CD4-positive, alpha-beta T cell (primary cell): Measurements from ENCODE around the gene DSCAML1. TPM values are rescaled to one million over a fixed set of nuclear protein-coding genes. Genes with fewer than 3 reads are reported as not detected.
A peak's percentile ranks its signal among the peaks of the same experiment; 100 is the strongest.
"Not testable (repeated sequence)": the region's sequence is repeated elsewhere in the genome, so short reads cannot be mapped to it uniquely, and the experiment has no call there.

Experiments used
- ATAC-seq: fragments of 200-7000 bp; cut with Tn5 transposase; one replicate; pipeline ENCODE4 v1.10.0; 2022; ENCODE audit warnings: mild to moderate bottlenecking; ENCODE audit not compliant: poor library complexity
- CTCF ChIA-PET: fragments of 350-600 bp; sonication (Branson Sonifier 250); formaldehyde crosslinking; loops from one replicate; lab custom pipeline; 2021; ENCODE audit warnings: antibody characterized with exemption, inconsistent platforms; lab: Charles Lee
- POLR2A ChIA-PET: fragments of 350-600 bp; sonication (Branson Sonifier 250); formaldehyde crosslinking; loops from one replicate; lab custom pipeline; 2021; ENCODE audit warnings: antibody characterized with exemption, inconsistent platforms; lab: Charles Lee
- DNase-seq, 14 experiments: peaks; one replicate each; pipeline ENCODE4 v3.0.0-alpha.2; 2013 to 2020; ENCODE audit warnings: mixed read lengths in 2 of 14
- H3K27ac ChIP-seq, 2 donors: one replicate each; pipeline versions ENCODE4 v1.5.1 to v1.7.0; 2013; ENCODE audit warnings: low read length in 2 of 2, low read depth in 1 of 2, mild to moderate bottlenecking in 1 of 2
- H3K27me3 ChIP-seq, 2 experiments: 1 replicate in 1 of 2; 2 replicates in 1 of 2; pipeline versions ENCODE4 v1.6.1 to v1.7.0; 2013; ENCODE audit warnings: low read length in 2 of 2, control low read depth in 1 of 2, mild to moderate bottlenecking in 1 of 2, moderate library complexity in 1 of 2; ENCODE audit not compliant: insufficient read depth in 2 of 2, control insufficient read depth in 1 of 2
- H3K36me3 ChIP-seq: one replicate; pipeline ENCODE4 v1.6.1; 2013; ENCODE audit warnings: low read length, control low read depth; ENCODE audit not compliant: insufficient read depth
- H3K4me1 ChIP-seq: one replicate; pipeline ENCODE4 v1.6.1; 2013; ENCODE audit warnings: low read length, control low read depth; ENCODE audit not compliant: insufficient read depth
- H3K4me3 ChIP-seq: one replicate; pipeline ENCODE4 v1.5.1; 2013; ENCODE audit warnings: mild to moderate bottlenecking, low read length, moderate library complexity
- H3K9me3 ChIP-seq, 2 experiments: 1 replicate in 1 of 2; 2 replicates in 1 of 2; pipeline versions ENCODE4 v1.6.1 to v1.7.0; 2013; ENCODE audit warnings: low read length in 2 of 2, mild to moderate bottlenecking in 2 of 2, control low read depth in 1 of 2, moderate library complexity in 1 of 2; ENCODE audit not compliant: control insufficient read depth in 1 of 2, insufficient read depth in 1 of 2
- H3K27ac Mint-ChIP-seq: one replicate; pipeline ENCODE4 v1.8.0; 2020; ENCODE audit warnings: mixed read lengths
- H3K27me3 Mint-ChIP-seq: one replicate; pipeline ENCODE4 v1.8.0; 2021; ENCODE audit warnings: mixed read lengths
- H3K36me3 Mint-ChIP-seq: one replicate; pipeline ENCODE4 v1.8.0; 2021; ENCODE audit warnings: low read depth, mixed read lengths
- H3K4me1 Mint-ChIP-seq: one replicate; pipeline ENCODE4 v1.8.0; 2021; ENCODE audit warnings: low read depth, mixed read lengths
- H3K4me3 Mint-ChIP-seq: one replicate; pipeline ENCODE4 v1.8.0; 2020; ENCODE audit warnings: mild to moderate bottlenecking, mixed read lengths
- H3K9me3 Mint-ChIP-seq: one replicate; pipeline ENCODE4 v1.8.0; 2020; ENCODE audit warnings: mixed read lengths
- CTCF ChIP-seq: fragments of 200-600 bp; IDR thresholded peaks from one replicate; pipeline ENCODE4 v1.8.0; 2022; ENCODE audit warnings: antibody characterized with exemption, mild to moderate bottlenecking
- intact Hi-C, 2 experiments: fragments of 100-400 bp; cut with DNase I in 1 of 2; cut with micrococcal nuclease in 1 of 2; formaldehyde crosslinking; loops; one replicate each; pipeline versions ENCODE4 v1.15.1 to v1.9.0; 2023 to 2025; cut with DNase I, micrococcal nuclease
- total RNA-seq, 174 experiments: library from RNA in 2 of 174; stranded (reverse) in 2 of 174; gene quantifications; one replicate each; pipeline ENCODE4 v1.2.3 and lab custom pipeline; 2021 to 2026

DSCAML1 gene
- total RNA-seq, 2 experiments from 2014 or later: 0.22 to 0.61 TPM

- Histone ChIP-seq H3K27me3 (no peaks in the 10 kb centered on the region), H3K4me3 (no peak overlapping the region), H3K9me3 (peaks cover 10 to 13% of the 10 kb centered on the region in 2 experiments), H3K27ac (no peak overlapping the region), H3K4me1 (no peaks in the 10 kb centered on the region), H3K36me3 (peaks cover 35% of the 10 kb centered on the region)
- intact Hi-C loops: no loop called here
- H3K27me3 Mint-ChIP-seq: no peaks in the 10 kb centered on the region
- H3K4me3 Mint-ChIP-seq: no peak overlapping the region
- ChIA-PET CTCF (interaction anchor here (1.5 kb wide), 1 partner anchor 18 kb away, joined by 4 read pairs; no protein-coding TSS in a partner anchor), POLR2A (no interaction called here)
- peaks cover 79% of the 10 kb centered on the region for H3K36me3 Mint-ChIP-seq
- no peak overlapping the region for H3K27ac Mint-ChIP-seq
- H3K9me3 Mint-ChIP-seq: no peaks in the 10 kb centered on the region
- H3K4me1 Mint-ChIP-seq: no peaks in the 10 kb centered on the region
- DNase-seq: no peak
- TF ChIP-seq CTCF: no peak
- no peak for ATAC-seq
Observed at GRCh38 chr11:117408356-117408755, 388.7 kb downstream of the DSCAML1 start.

GRCh38 chr11:117407016-117407415 is 390.0 kb downstream of the DSCAML1 start:
- ChIA-PET CTCF (no interaction called here), POLR2A (no interaction called here)
- no peaks in the 10 kb centered on the region for H3K27me3 Mint-ChIP-seq
- H3K4me1 ChIP-seq: no peaks in the 10 kb centered on the region
- H3K36me3 ChIP-seq: peaks cover 35% of the 10 kb centered on the region
- peaks cover 10 to 13% of the 10 kb centered on the region in 2 experiments for H3K9me3 ChIP-seq
- H3K27me3 ChIP-seq: no peaks in the 10 kb centered on the region
- no peaks in the 10 kb centered on the region for H3K9me3 Mint-ChIP-seq
- H3K4me3 ChIP-seq: no peak overlapping the region
- ATAC-seq (no peak), DNase-seq (peak in 1 of 14 experiments; percentile 16)
- TF ChIP-seq CTCF: no peak
- H3K36me3 Mint-ChIP-seq: peaks cover 88% of the 10 kb centered on the region
- H3K4me1 Mint-ChIP-seq: no peaks in the 10 kb centered on the region
- H3K27ac ChIP-seq: no peak overlapping the region
- no peak overlapping the region for H3K27ac Mint-ChIP-seq
- H3K4me3 Mint-ChIP-seq: no peak overlapping the region
- intact Hi-C loops: no loop called here

DNA sequence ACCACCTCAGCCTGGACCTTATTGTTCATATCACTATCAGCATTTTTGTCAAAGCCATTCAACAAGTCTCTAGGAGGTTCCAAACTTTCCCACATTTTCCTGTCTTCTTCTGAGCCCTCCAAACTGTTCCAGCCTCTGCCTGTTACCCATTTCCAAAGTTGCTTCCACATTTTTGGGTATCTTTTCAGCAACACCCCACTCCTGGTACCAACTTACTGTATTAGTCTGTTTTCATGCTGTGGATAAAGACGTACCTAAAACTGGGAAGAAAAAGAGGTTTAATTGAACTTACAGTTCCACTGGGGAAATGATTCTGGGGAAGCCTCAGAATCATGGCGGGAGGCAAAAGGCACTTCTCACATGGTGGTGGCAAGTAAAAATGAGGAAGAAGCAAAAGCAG is 391.1 kb downstream of the DSCAML1 start:
- Histone ChIP-seq H3K36me3 (peaks cover 34% of the 10 kb centered on the region), H3K9me3 (peaks cover 10 to 13% of the 10 kb centered on the region in 2 experiments)
- CTCF ChIA-PET, ATAC-seq, H3K27me3 Mint-ChIP-seq, H3K4me3 ChIP-seq, DNase-seq, H3K4me1 ChIP-seq, POLR2A ChIA-PET, intact Hi-C loops, H3K4me1 Mint-ChIP-seq, H3K27ac ChIP-seq, H3K27ac Mint-ChIP-seq, H3K27me3 ChIP-seq, H3K4me3 Mint-ChIP-seq, H3K9me3 Mint-ChIP-seq: not testable (repeated sequence)
- H3K36me3 Mint-ChIP-seq: peaks cover 92% of the 10 kb centered on the region

- Histone ChIP-seq H3K9me3 (peaks cover 7 to 16% of the 10 kb centered on the region in 2 experiments), H3K36me3 (peaks cover 37% of the 10 kb centered on the region)
- H3K4me3 Mint-ChIP-seq, DNase-seq, H3K4me1 ChIP-seq, CTCF ChIA-PET, POLR2A ChIA-PET, intact Hi-C loops, H3K27me3 Mint-ChIP-seq, H3K9me3 Mint-ChIP-seq, H3K4me1 Mint-ChIP-seq, H3K27me3 ChIP-seq, H3K4me3 ChIP-seq, ATAC-seq, H3K27ac Mint-ChIP-seq, H3K27ac ChIP-seq: not testable (repeated sequence)
- peaks cover 100% of the 10 kb centered on the region for H3K36me3 Mint-ChIP-seq
Observed at GRCh38 chr11:117399100-117399840, 397.7 kb downstream of the DSCAML1 start.

GRCh38 chr11:117398618-117399017 is 398.4 kb downstream of the DSCAML1 start:
- CTCF ChIA-PET, H3K4me3 Mint-ChIP-seq, H3K27ac Mint-ChIP-seq, H3K9me3 Mint-ChIP-seq, H3K4me1 Mint-ChIP-seq, H3K27ac ChIP-seq, H3K4me3 ChIP-seq, H3K27me3 Mint-ChIP-seq, intact Hi-C loops, H3K27me3 ChIP-seq, ATAC-seq, DNase-seq, H3K4me1 ChIP-seq, POLR2A ChIA-PET: not testable (repeated sequence)
- H3K36me3 Mint-ChIP-seq: peaks cover 100% of the 10 kb centered on the region
- peaks cover 44% of the 10 kb centered on the region for H3K36me3 ChIP-seq
- peaks cover 7 to 16% of the 10 kb centered on the region in 2 experiments for H3K9me3 ChIP-seq
